HEK293 (cell line): ENCODE data around the gene NCMAP.

Experiments used
- CTCF ChIA-PET: fragments of 350-600 bp; formaldehyde crosslinking; extraction: SDS; loops from one replicate; lab custom pipeline; 2021; ENCODE audit warnings: antibody characterized with exemption; lab: Yijun Ruan, JAX
- POLR2A ChIA-PET: fragments of 300-600 bp; formaldehyde crosslinking; extraction: SDS; loops from one replicate; lab custom pipeline; 2020; ENCODE audit warnings: antibody characterized with exemption, inconsistent platforms; lab: Yijun Ruan, JAX
- H3K27ac ChIP-seq: fragments of 200-500 bp; sonication (Bioruptor generic); 2 replicates; pipeline ENCODE4 v1.5.1; 2014; ENCODE audit warnings: low read depth, low read length, control low read depth, inconsistent platforms; ENCODE audit errors: extremely low read depth
- H3K36me3 ChIP-seq, 2 experiments: fragments of 200-500 bp in 1 of 2; sonication (Bioruptor generic) in 1 of 2; 1 replicate in 1 of 2; 2 replicates in 1 of 2; pipeline ENCODE4 v1.5.1; 2014 to 2017; ENCODE audit warnings: inconsistent platforms in 2 of 2, low read length in 2 of 2; ENCODE audit not compliant: control insufficient read depth in 2 of 2, insufficient read depth in 1 of 2
- H3K4me1 ChIP-seq: fragments of 200-500 bp; sonication (Bioruptor generic); 2 replicates; pipeline ENCODE4 v1.5.1; 2014; ENCODE audit warnings: mild to moderate bottlenecking, low read length, inconsistent platforms; ENCODE audit not compliant: control insufficient read depth, insufficient read depth
- H3K4me3 ChIP-seq: 2 replicates; pipeline ENCODE4 v1.5.1; 2011; ENCODE audit warnings: low read depth, mild to moderate bottlenecking, control low read depth, low read length, moderate library complexity
- H3K9me3 ChIP-seq: fragments of 200-500 bp; sonication (Bioruptor generic); 2 replicates; pipeline ENCODE4 v1.5.1; 2014; ENCODE audit warnings: low read depth, low read length, inconsistent platforms; ENCODE audit not compliant: control insufficient read depth, insufficient read depth
- EGR2 ChIP-seq: fragments of 450-650 bp; formaldehyde crosslinking; IDR thresholded peaks from 2 replicates; pipeline ENCODE4 v1.5.1; 2016; ENCODE audit warnings: low read depth, missing biosample characterization, missing genetic modification characterization
- ZFHX2 ChIP-seq: fragments of 450-650 bp; formaldehyde crosslinking; conservative IDR thresholded peaks from 2 replicates; pipeline ENCODE4 v1.5.1; 2016; ENCODE audit warnings: missing biosample characterization, missing genetic modification characterization
- ZFP41 ChIP-seq: fragments of 450-650 bp; formaldehyde crosslinking; IDR thresholded peaks from 2 replicates; pipeline ENCODE4 v1.5.1; 2016; ENCODE audit warnings: missing biosample characterization, missing genetic modification characterization, borderline replicate concordance
- ZNF18 ChIP-seq: fragments of 450-650 bp; formaldehyde crosslinking; IDR thresholded peaks from 2 replicates; pipeline ENCODE4 v1.5.1; 2016; ENCODE audit warnings: missing biosample characterization, missing genetic modification characterization
- ZNF214 ChIP-seq: fragments of 450-650 bp; formaldehyde crosslinking; IDR thresholded peaks from 2 replicates; pipeline ENCODE4 v1.5.1; 2017; ENCODE audit warnings: missing biosample characterization, mild to moderate bottlenecking, missing genetic modification characterization, borderline replicate concordance
- ZNF350 ChIP-seq: fragments of 450-650 bp; formaldehyde crosslinking; IDR thresholded peaks from 2 replicates; pipeline ENCODE4 v1.5.0; 2017; ENCODE audit warnings: missing biosample characterization, mild to moderate bottlenecking, missing genetic modification characterization
- ZNF354C ChIP-seq: fragments of 450-650 bp; formaldehyde crosslinking; IDR thresholded peaks from 2 replicates; pipeline ENCODE4 v1.5.1; 2016; ENCODE audit warnings: missing biosample characterization, missing genetic modification characterization, low read depth, borderline replicate concordance
- ZNF426 ChIP-seq: fragments of 450-650 bp; formaldehyde crosslinking; IDR thresholded peaks from 2 replicates; pipeline ENCODE4 v1.5.1; 2017; ENCODE audit warnings: missing biosample characterization, missing genetic modification characterization, mild to moderate bottlenecking, inconsistent platforms, moderate library complexity
- ZNF529 ChIP-seq: fragments of 450-650 bp; formaldehyde crosslinking; IDR thresholded peaks from 2 replicates; pipeline ENCODE4 v1.5.1; 2017; ENCODE audit warnings: missing genetic modification characterization, missing biosample characterization; ENCODE audit not compliant: insufficient replicate concordance
- ZNF585B ChIP-seq: fragments of 450-650 bp; formaldehyde crosslinking; IDR thresholded peaks from 2 replicates; pipeline ENCODE4 v1.5.1; 2016; ENCODE audit warnings: missing biosample characterization, missing genetic modification characterization
- ZNF664 ChIP-seq: fragments of 450-650 bp; formaldehyde crosslinking; IDR thresholded peaks from 2 replicates; pipeline ENCODE4 v1.5.1; 2016; ENCODE audit warnings: missing biosample characterization, missing genetic modification characterization
- ZSCAN4 ChIP-seq: fragments of 450-650 bp; formaldehyde crosslinking; IDR thresholded peaks from 2 replicates; pipeline ENCODE4 v1.5.1; 2017; ENCODE audit warnings: missing biosample characterization, missing genetic modification characterization
- TF ChIP-seq, protein P1 (sequence below): fragments of 450-650 bp; formaldehyde crosslinking; IDR thresholded peaks from 2 replicates; pipeline ENCODE4 v1.5.1; 2016; ENCODE audit warnings: missing biosample characterization, missing genetic modification characterization

NCMAP gene

DNA sequence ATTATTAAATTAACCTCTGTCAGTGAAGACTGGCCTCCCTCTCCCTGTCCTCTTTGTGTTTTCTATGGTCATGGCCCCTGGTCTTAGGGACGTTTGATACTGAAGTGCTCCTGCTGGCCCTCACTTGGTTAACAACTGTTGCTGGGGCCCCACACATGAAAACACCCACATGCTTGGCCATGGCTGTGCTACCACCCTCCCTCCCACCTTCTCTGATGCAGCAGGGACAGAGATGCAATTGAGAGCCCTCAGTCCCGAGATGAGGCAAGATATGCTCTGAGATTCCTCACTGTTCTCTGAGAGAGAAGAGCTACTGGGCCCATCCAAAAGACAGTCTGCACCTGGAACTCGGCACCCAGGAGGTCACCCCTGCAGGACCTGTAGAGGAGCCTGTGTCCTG is 33.3 kb downstream of the NCMAP start:
- H3K36me3 ChIP-seq, result no peaks in the 10 kb centered on the region
- TF ChIP-seq ZFHX2 (tag by site-specific recombination) (peak; percentile 53), EGR2 (tag by site-specific recombination) (peak; percentile 52; the same call in 1 of the 2 replicates), ZSCAN4 (tag by site-specific recombination) (no peak)
- H3K4me3 ChIP-seq, result no peak overlapping the region
- H3K4me1 ChIP-seq, result no peaks in the 10 kb centered on the region
- H3K9me3 ChIP-seq, result no peaks in the 10 kb centered on the region
- no peak overlapping the region for H3K27ac ChIP-seq
- POLR2A ChIA-PET, result no interaction called here
- CTCF ChIA-PET, result interaction anchor here (0.7 to 4.9 kb wide), 3 partner anchors 16 to 47 kb away, joined by 3 to 37 read pairs (median 3); no protein-coding TSS in a partner anchor

DNA sequence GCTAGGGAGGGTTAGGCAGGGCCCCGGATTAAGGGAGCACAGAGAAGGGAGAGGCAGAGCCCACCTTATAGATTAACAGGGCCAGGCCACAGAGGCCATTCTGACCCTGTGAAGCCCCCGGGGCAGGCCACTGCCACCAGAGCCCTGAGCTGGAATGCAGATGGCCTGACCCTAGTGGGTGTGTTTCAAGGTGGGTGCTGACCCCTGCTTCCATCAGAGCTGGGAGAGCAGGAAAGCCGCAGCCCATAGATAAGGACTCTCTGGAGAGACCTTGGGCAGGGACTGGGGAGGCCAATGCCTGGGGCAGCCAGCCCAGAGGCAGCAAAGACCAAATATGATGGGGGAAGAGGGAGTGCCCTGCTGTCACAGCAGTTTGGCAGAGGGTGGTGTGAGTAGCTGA is 35.9 kb downstream of the NCMAP start:
- Histone ChIP-seq H3K36me3 (no peaks in the 10 kb centered on the region), H3K27ac (no peak overlapping the region), H3K9me3 (no peaks in the 10 kb centered on the region), H3K4me3 (no peak overlapping the region), H3K4me1 (no peaks in the 10 kb centered on the region)
- ChIA-PET POLR2A (no interaction called here), CTCF (interaction anchor here (0.6 to 4.9 kb wide), 6 partner anchors 10 to 244 kb away, joined by 3 to 37 read pairs (median 3); no protein-coding TSS in a partner anchor)
- TF ChIP-seq ZFP41 (tag by site-specific recombination), result no peak
- TF ChIP-seq ZNF18 (tag by site-specific recombination), result no peak
- TF ChIP-seq, protein P1, sequence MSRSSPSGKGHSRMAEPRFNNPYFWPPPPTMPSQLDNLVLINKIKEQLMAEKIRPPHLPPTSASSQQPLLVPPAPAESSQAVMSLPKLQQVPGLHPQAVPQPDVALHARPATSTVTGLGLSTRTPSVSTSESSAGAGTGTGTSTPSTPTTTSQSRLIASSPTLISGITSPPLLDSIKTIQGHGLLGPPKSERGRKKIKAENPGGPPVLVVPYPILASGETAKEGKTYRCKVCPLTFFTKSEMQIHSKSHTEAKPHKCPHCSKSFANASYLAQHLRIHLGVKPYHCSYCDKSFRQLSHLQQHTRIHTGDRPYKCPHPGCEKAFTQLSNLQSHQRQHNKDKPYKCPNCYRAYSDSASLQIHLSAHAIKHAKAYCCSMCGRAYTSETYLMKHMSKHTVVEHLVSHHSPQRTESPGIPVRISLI, result no peak
- no peak for TF ChIP-seq ZNF529
- TF ChIP-seq ZSCAN4 (tag by site-specific recombination), result no peak
- no peak for TF ChIP-seq ZNF350 (tag by site-specific recombination)
- TF ChIP-seq ZNF664, result no peak
- no peak for TF ChIP-seq ZNF214
- TF ChIP-seq ZNF585B (tag by site-specific recombination), result no peak
- TF ChIP-seq ZNF426 (tag by site-specific recombination), result no peak

DNA sequence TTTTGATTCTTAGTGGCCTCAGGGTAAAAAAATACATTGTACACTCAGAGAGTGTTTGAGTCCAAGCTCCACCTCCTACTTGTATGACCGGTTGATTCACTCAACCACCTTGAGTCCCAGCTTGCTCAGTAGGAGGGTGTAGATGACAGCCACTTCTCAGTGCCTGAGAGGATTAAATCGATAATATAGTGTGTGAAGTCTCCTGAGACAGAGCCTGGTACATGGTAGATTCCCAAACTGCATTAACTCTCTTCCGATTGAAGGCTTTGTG is 38.4 kb downstream of the NCMAP start:
- Histone ChIP-seq H3K4me1 (peaks cover 4% of the 10 kb centered on the region), H3K4me3 (no peak overlapping the region), H3K36me3 (no peaks in the 10 kb centered on the region), H3K9me3 (no peaks in the 10 kb centered on the region), H3K27ac (no peak overlapping the region)
- no peak for TF ChIP-seq ZNF354C (tag by site-specific recombination)
- TF ChIP-seq, all 188 proteins: peak for 0
- ChIA-PET CTCF (interaction anchor here (0.6 kb wide), 1 partner anchor 44 kb away, joined by 3 read pairs; no protein-coding TSS in a partner anchor), POLR2A (no interaction called here)
